ENCODE results near the gene SIAH3.

SIAH3 gene

GRCh38 chr13:45861322-45861721 is 9.8 kb upstream of the SIAH3 start:
- DNase-seq = no peak

GRCh38 chr13:45860240-45860639 is 8.7 kb upstream of the SIAH3 start:
- no peak for DNase-seq

GRCh38 chr13:45859705-45860104 is 8.2 kb upstream of the SIAH3 start:
- no peak for DNase-seq

DNA sequence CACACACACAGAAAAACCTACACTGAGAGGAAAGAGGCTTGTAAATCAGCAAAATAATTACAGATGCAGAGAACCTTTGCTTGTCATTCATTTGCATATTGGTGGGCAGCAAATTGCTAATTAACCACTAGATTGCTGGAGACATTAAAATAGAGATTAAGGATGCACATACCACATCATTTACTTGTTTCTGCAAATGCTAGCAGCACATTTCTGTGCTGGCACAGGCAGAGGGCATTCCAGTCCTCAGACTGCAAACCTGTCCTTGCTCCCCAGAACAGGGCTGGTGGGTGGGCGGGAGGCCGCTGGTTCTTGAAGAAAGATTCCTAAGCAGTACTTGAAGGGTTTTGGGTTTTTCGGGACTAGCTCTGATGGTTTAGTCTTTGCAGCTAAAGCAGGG is 941 bp upstream of the SIAH3 start:
- no peak for DNase-seq

- DNase-seq = no peak
Observed at GRCh38 chr13:45851956-45852355, 403 bp upstream of the SIAH3 start.

GRCh38 chr13:45850027-45850613 is 1.4 kb downstream of the SIAH3 start:
- no peak for DNase-seq

GRCh38 chr13:45849408-45849807 is 2.1 kb downstream of the SIAH3 start:
- no peak for DNase-seq

DNA sequence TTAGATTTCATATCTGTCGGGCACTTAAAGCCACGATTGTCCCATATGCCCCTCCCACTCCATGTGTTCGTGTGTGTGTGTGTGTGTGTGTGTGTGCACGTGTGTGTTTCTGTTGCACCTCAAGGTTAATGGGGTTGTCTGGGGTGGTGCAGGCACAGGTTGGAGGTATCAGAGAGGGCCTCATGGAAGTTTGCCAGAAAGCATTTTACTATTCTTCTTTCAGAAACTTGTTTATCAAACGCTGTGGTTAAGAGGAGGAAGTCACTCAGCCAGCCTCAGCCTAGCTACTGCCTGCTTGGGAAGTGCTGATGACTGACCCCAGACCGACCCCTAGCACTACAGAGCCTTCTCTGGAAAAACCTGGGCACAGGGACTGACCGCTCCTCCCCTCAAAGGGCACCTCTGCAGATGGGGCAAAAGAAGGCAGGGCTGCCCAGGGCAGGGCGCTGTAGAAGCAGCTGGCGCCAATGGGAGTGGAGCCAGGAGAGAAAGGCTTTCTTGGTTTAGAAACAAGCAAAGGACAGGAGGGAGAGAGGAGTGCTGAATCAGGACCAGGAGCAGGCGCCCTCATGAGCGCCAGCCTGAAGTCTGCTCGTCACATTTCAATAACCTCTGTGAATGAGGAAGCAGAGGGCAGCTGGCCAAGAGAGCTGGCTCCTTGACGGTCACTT is 3.9 kb downstream of the SIAH3 start:
- DNase-seq = peak; percentile 40

DNA sequence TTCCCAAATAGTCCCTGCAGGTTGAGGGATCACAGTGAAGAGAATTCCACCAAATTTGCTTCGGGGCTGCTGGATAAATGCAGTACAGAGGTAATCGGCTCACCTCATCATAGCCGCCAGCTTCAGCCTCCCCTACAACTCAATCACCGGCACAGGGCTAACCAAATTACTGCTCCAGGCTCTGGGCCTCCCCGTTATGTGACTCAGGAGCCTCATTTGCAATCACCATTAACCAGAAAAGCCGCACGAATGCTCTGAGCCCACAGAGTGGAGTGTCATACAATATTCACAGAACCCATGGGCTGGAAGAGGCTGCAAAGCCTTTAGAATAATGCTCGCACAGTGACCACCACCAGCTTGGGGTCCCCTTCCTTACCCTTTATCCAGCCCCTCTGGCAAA is 4.9 kb downstream of the SIAH3 start:
- DNase-seq = no peak

DNA sequence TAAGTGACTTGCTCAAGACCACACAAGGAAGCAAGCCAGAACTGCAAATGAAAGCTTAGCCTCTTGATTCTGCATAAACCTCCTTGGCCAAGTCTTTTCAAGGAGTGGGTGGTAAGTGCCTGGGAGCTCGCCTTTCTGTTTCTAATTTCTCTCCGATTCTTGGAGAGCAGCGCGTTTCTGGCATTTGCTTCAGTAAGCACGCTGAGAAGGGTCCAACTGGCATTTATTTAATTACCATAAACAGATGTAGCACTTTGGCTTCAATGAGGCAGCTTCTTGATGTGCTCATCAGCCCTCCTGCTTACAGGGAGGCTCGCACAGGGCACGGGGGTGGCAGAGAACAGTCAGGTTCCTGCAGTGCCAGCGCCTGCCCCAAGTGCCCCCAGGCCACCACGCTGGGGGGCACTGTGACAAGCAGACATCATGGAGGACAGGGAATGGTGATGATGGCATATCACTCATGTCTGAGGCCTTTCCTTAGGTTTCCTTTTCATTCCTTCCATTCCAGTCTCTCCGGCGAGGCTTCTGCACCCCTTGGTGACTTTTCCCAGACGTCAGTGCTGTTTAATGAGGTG is 13.3 kb downstream of the SIAH3 start:
- peak; percentile 90 for DNase-seq

- no peak for DNase-seq
Observed at GRCh38 chr13:45837111-45837510, 14.4 kb downstream of the SIAH3 start.

DNA sequence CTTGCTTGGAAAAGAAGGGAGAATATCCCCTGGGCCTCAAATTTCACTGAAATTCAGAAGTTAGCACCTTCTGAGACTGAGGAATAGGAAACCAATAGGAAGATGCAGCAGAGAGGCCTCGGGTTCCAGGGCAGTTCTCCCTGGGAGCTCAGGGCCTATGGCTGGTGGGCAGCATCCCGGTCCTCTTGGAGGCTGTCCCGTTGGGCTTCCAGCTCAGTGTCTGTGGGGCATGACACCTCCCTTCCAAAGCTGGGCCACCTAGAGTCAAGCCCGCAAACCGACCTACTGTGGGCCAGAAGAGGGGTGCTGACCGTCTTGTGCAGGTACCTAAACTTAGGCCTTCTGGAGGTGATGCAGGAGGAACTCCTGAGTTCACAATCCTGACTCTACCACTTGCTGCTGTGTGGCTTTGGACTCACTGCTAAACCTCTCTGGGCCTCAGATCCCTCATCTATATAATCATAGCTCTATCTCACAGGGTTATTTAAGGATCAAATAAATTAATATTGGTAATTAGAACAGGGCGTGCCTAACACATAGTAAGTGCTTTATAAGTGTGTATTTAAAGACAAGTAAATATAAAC is 17.1 kb downstream of the SIAH3 start:
- DNase-seq = no peak

DNA sequence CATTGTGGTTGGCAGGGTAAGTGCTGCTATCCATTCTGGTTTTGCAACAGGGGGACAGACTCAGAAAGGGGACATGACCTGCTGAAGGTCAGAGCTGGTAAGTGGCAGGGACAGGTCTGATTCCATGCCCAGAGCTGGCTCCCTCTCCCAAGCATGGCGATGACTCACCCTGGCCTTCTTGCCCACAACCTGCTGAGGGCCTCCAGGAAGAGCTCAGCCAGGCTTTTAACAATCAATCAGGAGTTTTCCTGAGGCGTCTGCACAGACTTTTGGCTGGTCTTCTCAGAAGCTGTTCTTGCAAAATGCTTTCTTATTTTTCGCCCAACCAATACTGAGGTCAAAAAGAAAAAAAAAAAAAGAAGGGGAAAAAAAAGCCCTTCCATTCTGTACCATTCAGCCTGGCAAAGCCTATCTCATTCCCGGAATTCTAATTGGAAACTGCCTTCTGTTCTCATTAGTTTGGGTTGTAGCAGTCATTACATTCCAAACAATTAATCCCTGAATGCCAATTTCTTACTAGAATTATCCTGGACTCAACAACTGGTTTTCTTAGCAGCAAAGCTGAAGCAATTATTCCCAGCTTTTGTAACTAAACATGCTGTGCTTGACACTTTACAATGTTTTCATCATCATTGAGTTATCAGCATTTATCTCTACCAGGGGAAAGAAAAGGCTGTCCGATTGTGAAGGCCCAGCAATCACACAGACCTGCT is 17.7 kb downstream of the SIAH3 start:
- peak; percentile 87 for DNase-seq

DNA sequence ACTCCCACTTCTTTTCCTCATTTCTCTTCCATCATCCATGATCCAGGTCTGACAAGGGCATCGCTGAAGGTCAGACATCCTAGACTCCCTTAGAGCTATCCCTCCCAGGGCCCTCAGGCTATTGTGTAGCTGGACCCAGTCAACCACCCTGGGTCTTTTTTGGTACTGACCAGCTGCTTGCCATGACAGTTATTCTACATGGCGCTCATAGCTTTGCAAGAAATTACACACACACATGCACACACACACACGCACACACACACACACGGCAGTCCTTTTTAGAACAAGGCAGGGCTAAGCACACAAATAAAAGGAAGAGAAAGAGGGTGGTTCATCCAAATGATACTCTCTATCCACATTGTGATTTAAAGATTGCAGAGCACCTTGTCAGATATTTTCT is 18.3 kb downstream of the SIAH3 start:
- no peak for DNase-seq

GRCh38 chr13:45831851-45832250 is 19.7 kb downstream of the SIAH3 start:
- no peak for DNase-seq

DNA sequence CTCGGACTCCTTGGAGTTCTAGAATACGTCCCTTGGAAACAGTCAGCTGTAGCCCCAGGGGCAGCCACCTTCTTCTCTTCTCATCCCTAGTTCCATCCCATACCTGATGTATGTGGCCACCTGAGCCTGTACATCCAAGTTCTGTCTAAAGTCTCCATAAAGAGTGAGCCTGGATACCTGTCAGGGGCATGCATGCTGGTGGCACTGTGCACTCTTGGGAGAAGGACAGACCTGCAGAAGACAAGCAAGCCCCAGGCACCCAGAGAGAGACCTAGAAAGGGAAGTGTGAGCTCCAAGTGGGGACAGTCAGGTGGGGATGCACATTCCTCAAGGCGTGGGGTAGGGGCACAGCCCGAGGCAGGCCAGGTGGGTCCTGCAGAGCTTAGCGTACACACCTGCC is 21.4 kb downstream of the SIAH3 start:
- no peak for DNase-seq

DNA sequence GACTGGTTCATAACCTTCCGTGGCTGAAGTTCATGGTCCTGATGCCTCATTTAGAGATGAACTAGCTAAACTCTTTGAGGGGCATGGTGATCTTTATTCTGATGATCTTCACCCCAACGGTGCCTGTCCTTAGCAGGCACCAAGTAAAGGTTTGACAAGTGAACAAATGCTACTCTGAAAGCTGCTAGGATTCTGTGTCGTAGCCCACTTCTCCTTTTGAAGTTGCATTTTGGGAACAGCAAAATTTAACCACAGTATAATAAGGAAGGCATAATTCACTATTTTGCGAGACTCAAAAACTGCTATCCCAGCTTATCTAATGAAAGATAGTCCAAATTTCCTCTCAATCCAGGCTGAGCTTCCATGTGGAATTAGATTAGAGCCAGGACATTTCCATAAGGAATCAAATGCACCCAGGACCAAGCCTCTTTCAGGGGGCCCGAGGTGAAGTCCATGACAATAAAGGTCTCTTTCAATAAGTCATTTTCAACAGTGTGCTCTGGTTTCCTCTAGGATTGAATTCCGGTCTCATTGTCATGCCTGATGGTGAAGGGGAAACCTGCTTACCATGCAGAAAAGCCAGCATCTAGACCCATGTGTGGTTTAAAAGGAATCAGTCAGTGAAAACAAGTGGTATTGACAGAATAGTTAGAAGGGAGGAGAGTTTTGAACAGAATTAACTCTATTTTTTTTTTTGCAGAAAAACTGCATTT is 23.1 kb downstream of the SIAH3 start:
- no peak for DNase-seq

DNA sequence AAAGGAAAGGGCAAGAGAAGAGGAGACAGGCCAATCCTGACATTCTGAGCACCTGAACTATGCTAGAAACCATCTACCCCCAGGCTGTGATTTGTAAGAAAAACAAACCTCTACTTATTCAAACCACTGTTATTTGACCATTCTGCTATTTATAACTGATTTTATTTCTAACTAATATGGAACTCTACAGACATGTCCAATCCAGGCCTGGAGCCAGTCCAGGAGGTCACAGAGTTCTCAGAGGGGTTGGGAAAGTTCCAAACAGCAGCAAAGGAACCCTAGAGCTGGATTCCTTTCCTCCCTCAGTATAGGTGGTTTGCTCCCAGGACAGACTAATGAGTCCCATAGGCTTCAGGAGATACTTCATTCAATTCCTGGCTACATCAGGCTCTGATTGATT is 24.2 kb downstream of the SIAH3 start:
- no peak for DNase-seq

DNA sequence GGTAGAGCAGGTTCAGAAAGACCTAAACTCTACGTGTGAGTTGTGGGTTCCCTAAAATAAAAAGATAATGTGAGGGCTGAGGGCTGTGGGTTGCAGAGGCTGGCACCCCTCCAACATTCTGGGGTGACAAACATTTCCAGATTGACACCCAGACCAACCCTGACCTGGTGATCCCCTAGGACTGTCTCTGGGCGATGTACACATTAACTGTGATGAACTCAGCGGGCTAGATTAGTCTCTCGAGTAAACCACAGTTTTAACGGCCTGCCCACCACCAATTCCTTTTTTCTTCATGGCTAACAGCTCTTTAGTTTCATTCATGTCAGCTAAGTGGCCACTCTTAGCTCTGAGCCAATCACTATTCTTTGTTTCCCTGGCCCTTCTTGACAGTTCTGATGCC is 24.8 kb downstream of the SIAH3 start:
- DNase-seq = no peak

- no peak for DNase-seq
Observed at GRCh38 chr13:45825387-45825650, 26.2 kb downstream of the SIAH3 start.

- no peak for DNase-seq
Observed at GRCh38 chr13:45823583-45823982, 28.0 kb downstream of the SIAH3 start.

DNA sequence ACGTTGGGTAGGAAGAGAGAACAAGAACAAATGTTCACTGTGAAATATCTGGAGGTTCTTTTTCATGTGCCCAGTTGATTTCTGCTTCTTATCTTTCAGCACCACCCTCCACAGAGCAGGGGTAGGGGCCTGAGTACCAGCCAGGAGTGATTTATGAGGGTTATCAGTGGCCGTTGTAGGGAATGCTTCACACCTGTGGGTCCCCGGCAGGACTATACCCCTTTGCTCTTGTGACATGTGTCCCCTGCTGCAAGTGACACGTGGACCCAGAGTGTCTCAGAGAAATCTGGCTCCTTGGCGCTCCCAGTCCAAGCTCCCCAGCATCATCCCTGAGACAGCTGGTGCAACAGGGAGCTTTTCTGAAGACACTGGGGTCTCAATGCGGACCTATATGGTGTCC is 29.7 kb downstream of the SIAH3 start:
- no peak for DNase-seq

GRCh38 chr13:45820106-45820838 is 31.3 kb downstream of the SIAH3 start:
- DNase-seq = no peak
